ENCODE data around the gene PUS3.

DNA sequence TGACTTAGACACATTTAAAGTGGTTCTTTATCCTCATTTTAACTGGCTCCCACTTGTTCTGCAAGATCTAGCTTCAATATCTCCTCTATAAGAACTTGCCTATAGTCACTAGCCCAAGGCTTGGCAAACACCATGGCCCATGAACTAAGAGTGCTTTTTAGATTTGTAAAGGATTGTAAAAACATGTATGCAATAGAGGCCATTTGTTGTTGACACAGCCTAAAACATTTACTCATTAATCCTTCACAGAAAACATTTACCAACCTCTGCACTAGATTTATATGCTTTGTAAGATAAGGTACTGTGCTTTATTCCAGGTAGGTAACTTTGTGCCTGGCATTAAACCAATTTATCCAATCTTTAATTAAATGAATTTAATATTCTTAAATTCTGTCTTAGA lies 10.0 kb downstream of the PUS3 start:
- TF ChIP-seq EZH2phosphoT487 (IDR thresholded peaks at IDR 0.05; ENCODE audit: insufficient read depth, low read depth): no peak
- no peak for TF ChIP-seq EZH2 (IDR thresholded peaks at IDR 0.05; ENCODE audit: insufficient read depth, poor library complexity, severe bottlenecking)

All from GM23248 (cell line).